ENCODE measurements around the gene KHDC3L.
"Not testable (repeated sequence)": the region's sequence is repeated elsewhere in the genome, so short reads cannot be mapped to it uniquely, and the experiment has no call there.

Gene KHDC3L

DNA sequence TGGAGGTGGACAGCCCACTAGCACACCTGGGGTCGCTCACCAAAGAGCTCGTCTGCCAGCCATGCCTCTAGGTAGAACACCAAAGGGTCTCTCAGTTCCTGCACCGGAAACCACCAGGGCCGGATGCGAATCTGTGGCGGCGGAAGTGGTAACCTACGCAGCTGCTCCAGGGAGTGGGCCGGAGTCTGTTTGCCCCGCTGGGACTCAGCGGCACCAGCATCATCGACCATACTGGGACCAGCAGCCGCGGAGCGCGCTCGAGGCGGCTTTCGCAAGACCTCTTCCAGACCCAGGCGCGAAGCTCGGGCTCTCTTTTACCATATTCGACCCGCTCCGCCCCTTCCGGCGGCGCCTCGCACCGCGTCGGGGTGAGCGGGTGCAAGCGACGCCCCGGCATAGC, 7.1 kb downstream of the KHDC3L start, which contains the start of gene OOEP:
OOEP (minus strand) TSS at position 335 of the 400 bp plus-strand sequence; CDS start at position 230, 105 bp downstream.
- DNase-seq (ENCODE audit: low spot score): no peak

DNA sequence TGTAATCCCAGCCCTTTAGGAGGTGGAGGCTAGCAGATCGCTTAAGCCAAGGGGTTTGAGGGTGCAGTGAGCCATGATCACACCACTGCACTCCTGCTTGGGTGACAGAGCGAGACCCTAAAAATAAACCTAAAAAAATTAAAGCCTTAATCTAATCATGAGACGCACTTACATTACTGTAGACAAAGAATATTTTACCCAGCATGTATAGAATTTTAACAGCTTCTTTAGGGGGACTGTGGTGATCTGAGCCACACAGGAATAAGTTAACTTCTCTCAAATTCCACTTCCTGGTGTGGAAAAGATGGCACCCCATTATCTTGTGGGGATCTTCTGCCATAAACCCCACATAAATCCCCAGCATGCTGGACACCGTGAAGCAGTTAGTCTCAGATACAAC, 9.5 kb downstream of the KHDC3L start:
- no peak for DNase-seq (ENCODE audit: low spot score)

DNA sequence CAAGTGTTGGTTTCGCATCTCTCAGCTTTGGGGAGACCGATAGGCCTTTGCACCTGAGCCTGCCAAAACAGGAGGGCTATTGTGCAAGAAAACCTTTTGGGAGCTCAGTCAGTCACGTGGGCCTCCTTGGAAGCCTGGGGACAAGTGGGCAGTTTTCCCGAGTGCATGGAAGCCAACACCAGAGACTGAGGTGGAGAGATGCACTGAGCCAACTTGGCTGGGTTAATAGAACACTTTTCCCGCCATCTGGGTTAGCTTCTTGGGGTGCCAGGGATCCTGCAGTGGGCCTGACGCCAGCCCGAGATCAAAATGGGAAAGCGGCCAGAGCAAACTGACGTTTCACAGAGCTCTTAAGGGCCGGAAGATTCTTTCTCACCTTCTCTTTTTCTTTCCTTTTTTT, 10.1 kb downstream of the KHDC3L start:
- DNase-seq (ENCODE audit: low spot score): no peak

DNA sequence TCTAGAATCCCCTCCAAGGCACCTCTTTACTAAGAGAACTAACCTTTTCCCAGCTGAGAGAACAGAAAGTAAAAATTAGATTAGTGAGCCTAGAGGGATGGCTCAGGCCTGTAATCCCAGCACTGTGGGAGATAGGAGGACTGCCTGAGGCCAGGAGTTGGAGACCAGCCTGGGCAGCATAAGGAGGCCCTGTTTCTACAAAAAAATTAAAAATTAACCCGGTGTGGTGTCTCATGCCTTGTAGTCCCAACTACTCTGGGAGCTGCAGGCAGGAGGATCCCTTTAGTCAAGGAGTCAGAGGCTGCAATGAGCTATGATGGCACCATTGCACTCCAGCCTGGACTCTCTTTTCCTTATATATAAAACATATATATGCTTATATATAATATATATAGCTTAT, 12.8 kb downstream of the KHDC3L start:
- DNase-seq (ENCODE audit: low spot score): no peak

DNA sequence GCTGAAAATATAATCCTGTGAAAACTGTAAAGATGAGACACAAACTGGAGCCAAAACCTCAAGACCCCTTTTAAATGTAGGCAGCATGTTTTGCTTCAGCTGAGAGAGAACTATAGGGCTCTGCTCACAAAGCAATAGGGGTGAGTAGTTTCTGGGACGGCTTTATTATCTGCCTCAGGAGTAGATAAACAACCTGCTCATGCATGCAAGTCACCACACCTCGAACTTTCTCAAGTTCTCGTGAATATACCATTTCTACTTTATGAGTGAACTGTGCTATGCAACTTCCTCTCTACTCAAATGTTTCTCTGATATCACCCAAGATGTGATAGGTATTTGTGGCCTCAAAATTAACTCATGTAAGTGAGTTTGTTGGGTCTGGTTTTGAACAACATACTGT, 14.8 kb downstream of the KHDC3L start:
- no peak for DNase-seq (ENCODE audit: low spot score)

DNA sequence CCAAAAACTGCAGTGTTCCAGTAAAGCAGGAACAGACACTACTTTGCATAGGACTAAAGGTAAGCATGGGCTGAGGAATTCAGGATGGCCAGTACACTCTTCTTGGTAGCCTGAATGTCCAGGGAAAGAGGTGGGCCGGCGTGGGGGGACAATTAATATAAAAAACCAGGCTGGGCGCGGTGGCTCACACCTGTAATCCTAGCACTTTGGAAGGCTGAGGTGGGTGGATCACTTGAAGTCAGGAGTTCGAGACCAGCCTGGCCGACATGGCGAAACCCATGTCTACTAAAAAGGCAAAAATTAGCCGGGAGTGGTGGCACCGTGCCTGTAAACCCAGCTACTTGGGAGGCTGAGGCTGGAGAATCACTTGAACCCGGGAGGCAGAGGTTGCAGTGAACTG, 19.1 kb downstream of the KHDC3L start:
- not testable (repeated sequence) for DNase-seq (ENCODE audit: low spot score)

DNA sequence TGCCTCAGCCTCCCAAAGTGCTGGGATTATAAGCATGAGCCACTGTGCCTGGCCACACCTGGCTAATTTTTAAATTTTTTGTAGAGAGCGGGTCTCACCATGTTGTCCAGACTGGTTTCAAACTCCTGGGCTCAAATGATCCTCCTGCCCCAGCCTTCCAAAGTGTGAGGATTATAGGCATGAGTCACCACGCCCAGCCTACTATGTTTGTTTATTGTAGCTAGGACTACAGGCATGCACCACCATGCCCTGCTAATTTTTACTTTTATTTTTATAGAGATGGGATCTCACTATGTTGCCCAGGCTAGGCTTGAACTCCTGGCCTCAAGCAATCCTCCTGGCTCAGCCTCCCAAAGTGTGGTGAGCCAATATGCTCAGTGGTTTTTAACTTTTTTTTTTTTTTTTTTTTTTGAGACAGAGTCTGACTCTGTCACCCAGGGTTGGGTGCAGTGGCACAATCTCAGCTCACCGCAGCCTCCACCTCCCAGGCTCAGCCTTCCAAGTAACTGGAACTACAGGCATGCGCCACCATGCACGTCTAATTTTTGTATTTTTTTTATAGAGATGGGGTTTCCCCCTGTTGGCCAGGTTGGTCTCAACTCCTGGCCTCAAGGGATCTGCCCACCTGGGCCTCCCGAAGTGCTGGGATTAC, 20.1 kb downstream of the KHDC3L start:
- no peak for DNase-seq (ENCODE audit: low spot score)

DNA sequence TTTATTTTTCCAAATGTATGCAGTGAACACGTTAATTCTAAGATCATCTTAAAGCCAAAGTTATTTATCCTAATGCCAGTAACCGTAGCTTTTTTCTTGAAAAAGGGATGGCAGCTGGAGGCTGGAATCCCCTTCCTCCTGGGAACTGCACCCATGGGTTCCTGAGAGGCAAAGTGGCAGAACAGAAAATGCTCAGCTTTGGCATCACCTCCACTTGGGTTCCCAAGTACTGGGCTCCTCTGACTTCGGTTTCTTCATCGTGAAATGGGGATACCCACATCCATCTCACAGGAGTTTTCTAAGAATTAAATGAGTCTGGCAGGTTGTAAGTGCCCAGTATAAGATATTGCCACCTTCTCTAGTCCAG, 26.0 kb downstream of the KHDC3L start:
- no peak for DNase-seq (ENCODE audit: low spot score)

DNA sequence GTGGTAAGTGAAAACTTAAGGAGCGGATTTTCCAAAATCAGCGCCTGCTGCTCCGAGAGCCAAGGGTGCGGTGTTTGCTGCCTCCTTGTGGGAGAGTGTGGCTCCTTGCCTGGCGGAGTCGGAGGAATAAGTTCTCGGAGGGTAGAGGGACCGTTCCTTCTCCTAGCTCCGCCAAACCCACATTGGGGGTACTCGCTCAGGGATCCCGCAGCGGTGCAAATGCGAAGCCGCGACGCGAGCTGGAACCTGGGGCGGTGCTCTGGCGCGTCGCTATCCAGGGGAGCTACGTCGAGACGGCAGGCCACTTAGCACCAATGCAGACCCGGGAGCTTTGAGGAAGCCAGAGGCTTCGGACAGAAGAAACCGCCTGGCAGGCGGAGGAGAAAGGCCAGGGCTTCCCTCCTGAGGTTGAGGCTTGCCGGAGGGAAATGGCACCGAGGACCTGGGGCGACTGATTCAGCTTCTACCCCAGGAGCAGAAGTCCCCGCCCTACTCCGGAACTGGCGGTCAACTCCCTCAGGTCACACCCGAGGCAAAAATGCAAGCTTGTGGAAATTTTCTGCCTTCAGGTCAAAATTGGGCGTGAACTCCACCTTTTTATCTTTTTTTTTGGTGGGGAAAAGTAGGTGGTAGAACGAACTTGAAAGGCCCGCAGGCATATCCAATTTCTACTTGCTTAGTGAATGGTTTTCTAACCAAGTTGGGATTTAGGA, 26.5 kb downstream of the KHDC3L start:
- peak; percentile 36 for DNase-seq (ENCODE audit: low spot score)

DNA sequence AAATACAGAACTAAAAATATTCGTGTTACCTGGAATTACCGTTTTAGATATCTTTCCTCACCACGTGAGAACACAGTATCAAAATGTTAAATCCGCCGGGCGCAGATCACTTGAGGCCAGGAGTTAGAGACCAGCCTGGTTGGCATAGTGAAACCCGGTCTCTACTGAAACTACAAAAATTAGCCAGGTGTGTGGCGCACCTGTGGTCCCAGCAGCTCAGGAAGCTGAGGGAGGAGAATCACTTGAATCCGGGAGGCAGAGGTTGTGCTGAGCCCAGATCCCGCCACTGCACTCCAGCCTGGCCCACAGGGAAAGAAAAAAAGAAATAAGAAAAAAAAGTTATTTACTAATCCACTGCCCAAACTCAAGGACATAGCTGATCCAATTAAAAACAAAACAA, 27.4 kb downstream of the KHDC3L start:
- no peak for DNase-seq (ENCODE audit: low spot score)

DNA sequence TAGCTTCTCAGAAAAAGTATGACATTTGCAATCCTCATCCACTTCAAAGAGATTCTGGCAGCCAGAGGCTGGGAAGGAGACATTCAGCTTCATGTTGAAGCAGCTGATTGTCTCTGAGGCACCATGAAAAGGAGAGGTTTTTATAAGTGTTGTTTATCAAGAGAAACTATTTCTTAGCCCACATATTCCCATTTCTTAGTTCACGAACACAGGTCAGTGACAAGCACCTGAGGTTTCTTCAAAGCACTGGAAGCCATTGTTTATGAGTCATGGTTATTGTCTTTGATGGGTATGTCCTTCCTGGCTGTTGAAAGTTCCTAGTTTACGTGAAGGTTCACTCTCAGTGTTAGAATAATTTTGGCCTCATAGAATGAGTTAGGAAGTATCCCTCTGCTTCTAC, 29.2 kb downstream of the KHDC3L start:
- DNase-seq (ENCODE audit: low spot score): no peak

DNA sequence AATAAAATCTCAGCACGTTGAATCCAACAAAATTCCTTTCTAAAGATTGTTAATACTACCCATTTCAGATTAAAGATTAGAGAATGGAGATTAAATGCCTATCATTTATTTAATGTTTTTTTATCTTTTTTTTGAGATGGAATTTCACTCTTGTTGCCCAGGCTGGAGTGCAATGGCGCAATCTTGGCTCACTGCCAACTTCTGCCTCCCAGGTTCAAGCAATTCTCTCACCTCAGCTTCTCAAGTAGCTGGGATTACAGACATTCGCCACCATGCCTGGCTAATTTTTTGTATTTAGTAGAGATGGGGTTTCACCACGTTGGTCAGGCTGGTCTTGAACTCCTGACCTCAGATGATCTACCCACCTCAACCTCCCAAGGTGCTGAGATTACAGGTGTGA, 29.7 kb downstream of the KHDC3L start:
- DNase-seq (ENCODE audit: low spot score): not testable (repeated sequence)

DNA sequence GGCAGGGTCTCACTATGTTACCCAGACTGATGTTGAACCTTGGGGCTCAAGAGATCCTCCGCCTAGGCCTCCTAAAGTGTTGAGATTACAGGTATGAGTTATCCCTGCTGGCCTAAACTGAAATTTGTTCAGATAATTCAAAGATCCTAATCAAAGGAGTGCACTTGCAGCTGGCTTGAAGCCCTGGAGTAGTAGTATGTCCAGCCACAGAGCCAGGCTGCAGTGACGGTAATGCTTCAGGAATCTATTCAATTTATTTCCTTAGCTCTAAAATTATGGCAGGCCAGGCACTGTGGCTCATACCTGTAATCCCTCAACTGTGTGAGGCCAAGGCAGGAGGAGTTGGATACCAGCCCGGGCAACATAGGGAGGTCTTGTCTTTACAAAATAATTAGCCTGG, 30.8 kb downstream of the KHDC3L start:
- no peak for DNase-seq (ENCODE audit: low spot score)

DNA sequence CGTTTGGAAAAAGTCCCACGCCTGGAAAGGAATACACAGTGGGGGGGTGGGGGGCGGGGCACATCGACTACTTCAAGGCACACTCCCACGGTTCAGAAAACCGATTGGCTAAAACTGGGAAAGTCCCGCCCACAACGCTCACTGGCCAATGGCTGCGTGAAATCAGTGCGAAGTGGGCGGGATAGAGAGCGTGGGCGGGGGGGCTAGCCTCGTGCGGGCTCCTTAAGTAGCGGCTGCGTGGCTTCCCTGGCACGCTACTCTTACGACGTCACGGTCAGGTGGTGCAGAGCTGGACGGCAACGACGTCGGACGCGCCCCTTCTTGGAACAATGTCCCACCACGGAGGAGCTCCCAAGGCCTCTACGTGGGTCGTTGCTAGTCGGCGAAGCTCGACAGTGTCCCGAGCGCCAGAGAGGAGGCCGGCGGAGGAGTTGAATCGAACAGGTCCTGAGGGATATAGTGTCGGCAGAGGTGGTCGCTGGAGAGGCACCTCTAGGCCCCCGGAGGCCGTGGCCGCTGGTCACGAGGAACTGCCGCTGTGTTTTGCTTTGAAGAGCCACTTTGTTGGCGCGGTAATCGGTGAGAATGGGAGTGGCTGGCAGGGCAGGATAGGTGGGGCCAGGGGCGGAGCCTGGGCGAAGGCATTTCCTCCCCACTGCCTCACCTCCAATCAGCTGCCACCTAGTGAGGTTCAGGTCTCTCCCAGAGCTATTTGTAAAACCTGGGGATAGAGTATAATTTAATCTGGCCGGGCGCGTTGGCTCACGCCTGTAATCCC, 32.3 kb downstream of the KHDC3L start, which contains the start of gene DDX43:
DDX43 (plus strand) TSS at position 252 of the 778 bp plus-strand sequence; CDS start at position 330, 78 bp downstream.
- peak; percentile 57 for DNase-seq (ENCODE audit: low spot score)

DNA sequence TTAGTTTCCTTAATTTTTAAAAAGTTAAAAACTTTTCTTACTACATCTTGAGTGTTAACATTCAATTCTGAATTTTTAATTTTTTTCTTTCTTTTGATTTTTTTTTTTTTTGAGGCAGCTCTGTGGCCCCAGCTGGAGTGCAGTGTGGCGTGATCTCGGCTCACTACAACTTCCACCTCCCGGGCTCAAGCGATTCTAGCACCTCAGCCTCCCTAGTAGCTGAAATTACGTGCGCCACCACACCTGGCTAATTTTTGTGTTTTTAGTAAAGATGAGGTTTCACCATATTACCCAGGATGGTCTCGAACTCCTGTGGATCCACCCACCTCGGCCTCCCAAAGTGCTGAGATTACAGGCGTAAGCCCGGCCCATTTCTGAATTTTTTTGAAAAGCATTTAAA, 33.4 kb downstream of the KHDC3L start:
- DNase-seq (ENCODE audit: low spot score): no peak

DNA sequence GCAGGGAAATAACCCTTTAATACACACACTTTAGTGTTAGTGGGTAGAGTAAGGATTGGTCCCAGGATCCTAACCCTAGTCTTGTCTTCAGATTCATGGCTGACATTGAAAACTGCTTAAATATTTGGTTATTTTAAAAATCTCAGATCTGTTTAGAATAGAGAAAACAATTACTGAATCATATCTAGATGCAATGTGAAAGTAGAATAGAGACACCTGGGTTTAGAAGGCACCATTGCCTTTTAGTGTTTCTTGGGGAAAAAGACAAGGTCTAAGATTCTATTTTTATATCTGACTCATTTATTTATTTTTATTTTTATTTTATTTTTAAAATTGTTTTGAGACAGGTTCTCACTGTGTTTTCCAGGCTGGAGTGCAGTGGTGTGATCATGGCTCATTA, 38.2 kb downstream of the KHDC3L start:
- no peak for DNase-seq (ENCODE audit: low spot score)

DNA sequence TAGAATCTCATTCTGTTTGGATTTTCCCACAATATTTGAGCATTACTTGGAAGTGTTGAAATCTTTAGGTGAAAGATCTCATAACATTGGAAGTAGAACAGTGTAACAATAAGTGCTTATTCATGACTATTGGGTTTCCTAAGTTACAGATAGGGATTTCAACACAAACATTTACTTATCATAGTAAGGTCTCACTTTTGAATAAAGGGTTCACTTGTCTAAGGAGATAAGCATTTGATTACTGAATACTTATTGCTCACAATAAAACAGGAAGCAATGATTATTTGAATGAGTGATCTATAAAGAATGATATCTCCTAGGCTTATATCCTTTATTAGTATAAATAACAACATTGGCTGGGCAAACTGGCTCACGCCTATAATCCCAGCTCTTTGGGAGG, 46.9 kb downstream of the KHDC3L start:
- DNase-seq (ENCODE audit: low spot score): no peak

DNA sequence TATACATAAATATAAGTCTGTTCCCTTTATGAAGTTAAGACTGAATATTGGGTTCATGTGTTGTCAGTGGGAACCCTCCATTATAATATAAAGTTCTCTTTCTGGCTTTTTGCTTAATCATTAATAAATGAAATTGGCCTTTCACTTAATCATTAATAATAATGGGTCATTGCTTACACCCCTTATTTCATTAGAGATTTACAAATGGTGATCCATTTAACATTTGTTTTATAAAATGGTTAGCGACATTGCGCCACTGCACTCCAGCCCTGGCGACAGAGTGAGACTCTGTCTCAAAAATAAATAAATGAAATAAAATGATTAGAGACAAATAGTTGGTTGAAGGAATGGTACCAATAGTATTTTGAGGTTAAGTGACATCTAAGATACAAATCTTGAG, 50.6 kb downstream of the KHDC3L start:
- no peak for DNase-seq (ENCODE audit: low spot score)

All from pons (tissue), 1 donor.